ENCODE data around the gene GALNT2.

The GALNT2 gene

GRCh38 chr1:230248889-230249270 lies 181.8 kb downstream of the GALNT2 start:
- TF ChIP-seq, protein P1, sequence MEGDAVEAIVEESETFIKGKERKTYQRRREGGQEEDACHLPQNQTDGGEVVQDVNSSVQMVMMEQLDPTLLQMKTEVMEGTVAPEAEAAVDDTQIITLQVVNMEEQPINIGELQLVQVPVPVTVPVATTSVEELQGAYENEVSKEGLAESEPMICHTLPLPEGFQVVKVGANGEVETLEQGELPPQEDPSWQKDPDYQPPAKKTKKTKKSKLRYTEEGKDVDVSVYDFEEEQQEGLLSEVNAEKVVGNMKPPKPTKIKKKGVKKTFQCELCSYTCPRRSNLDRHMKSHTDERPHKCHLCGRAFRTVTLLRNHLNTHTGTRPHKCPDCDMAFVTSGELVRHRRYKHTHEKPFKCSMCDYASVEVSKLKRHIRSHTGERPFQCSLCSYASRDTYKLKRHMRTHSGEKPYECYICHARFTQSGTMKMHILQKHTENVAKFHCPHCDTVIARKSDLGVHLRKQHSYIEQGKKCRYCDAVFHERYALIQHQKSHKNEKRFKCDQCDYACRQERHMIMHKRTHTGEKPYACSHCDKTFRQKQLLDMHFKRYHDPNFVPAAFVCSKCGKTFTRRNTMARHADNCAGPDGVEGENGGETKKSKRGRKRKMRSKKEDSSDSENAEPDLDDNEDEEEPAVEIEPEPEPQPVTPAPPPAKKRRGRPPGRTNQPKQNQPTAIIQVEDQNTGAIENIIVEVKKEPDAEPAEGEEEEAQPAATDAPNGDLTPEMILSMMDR (IDR thresholded peaks at IDR 0.05; ENCODE audit: control insufficient read depth, extremely low read depth, insufficient read depth), result no peak
- no peak overlapping the region for H3K4me3 ChIP-seq (ENCODE audit: low read depth, low read length)
- no peak for DNase-seq (ENCODE audit: low read depth)

DNA sequence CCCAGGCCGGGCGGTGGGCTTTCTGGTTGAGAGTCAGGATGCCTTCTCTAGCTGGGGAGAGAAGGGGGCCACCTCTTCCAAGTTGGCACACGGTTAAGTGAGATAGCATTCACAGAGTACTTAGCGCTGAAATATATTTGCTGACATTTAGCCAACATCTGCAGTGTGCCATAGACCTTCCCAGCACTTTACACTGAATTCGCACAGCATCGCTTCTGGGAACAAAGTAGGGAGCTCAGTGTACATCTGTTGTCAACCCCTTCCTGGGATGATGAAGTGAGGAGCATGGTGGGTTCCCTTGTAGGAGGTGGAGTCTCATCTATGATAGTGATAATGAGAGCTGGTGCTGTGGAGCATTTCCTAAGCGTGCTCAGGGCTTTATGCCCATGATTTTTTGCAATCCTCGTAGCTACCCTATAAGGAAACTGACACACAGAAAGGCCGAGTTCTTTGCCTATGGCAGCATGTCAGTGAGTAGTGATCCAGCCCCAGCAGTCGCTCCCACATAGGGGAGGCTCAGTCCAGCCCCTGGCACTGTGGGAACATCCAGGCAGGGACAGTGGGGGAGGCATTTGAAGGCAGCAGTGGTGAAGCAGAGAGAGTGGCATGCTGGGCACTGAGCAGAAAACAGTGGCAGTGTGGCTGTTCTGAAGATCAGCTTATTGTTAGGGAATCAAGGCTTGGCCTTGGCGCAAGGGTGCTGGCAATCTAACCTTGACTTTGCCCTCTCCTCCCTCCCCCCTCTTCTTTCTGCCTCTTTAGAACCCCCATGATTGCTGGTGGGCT lies 182.8 kb downstream of the GALNT2 start:
- DNase-seq (ENCODE audit: low read depth), result no peak
- H3K4me3 ChIP-seq (ENCODE audit: low read depth, low read length), result no peak overlapping the region
- TF ChIP-seq, protein P1 (IDR thresholded peaks at IDR 0.05; ENCODE audit: control insufficient read depth, extremely low read depth, insufficient read depth), result no peak

DNA sequence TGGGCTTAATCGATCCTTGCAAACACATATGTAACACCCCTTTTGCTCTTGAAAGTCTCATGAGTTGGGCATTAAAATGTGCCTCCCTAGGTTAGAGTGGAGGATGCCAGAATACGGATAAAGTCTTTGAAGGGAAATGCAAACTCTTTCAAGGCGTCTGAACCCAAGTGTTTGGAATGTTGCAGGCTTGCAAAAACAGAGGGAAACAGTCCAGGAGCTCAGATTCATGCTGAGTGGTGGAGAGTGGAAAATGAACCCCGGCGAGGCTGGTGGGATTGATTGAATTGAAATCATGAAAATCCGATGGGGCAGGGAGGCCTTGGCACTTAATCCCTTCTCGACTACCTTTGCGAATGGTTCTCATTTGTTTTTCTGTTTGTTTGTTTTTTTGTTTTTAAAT lies 183.6 kb downstream of the GALNT2 start:
- no peak overlapping the region for H3K4me3 ChIP-seq (ENCODE audit: low read depth, low read length)
- no peak for DNase-seq (ENCODE audit: low read depth)
- TF ChIP-seq, protein P1 (IDR thresholded peaks at IDR 0.05; ENCODE audit: control insufficient read depth, extremely low read depth, insufficient read depth), result no peak

DNA sequence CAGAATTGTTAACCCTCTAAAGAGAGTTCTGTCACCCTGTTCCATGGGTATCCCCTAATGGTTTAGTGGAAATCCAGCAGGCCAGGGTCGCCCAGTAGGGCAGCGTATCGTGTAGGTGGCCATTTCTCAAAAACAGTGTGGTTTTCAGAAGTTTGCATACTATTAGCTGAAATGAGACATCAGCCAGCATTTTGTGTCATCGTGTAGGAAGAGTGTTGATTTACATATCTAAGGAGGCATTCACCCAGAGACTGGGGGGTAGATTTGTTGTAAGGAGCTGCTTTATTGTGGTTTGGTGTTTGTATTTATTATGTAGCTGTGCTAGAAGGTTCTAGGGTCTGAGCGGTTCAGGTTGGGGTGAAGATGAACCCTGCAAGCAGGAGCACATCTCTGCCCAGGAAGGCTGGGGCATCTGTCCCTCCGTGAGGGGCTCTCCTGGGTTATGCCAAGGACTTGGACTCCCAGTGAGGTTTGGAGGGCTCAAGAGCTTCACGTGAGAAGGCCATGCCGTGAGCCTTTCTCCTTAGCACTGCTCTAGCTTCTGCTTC lies 184.7 kb downstream of the GALNT2 start:
- TF ChIP-seq, protein P1 (IDR thresholded peaks at IDR 0.05; ENCODE audit: control insufficient read depth, extremely low read depth, insufficient read depth), result no peak

GRCh38 chr1:230253150-230253549 lies 186.1 kb downstream of the GALNT2 start:
- TF ChIP-seq, protein P1 (IDR thresholded peaks at IDR 0.05; ENCODE audit: control insufficient read depth, extremely low read depth, insufficient read depth), result no peak
- DNase-seq (ENCODE audit: low read depth), result no peak
- H3K4me3 ChIP-seq (ENCODE audit: low read depth, low read length), result no peak overlapping the region

More for the DNA sequence above, 184.7 kb downstream of the GALNT2 start:
- H3K4me3 ChIP-seq (ENCODE audit: low read depth, low read length), result no peak overlapping the region
- no peak for DNase-seq (ENCODE audit: low read depth)

DNA sequence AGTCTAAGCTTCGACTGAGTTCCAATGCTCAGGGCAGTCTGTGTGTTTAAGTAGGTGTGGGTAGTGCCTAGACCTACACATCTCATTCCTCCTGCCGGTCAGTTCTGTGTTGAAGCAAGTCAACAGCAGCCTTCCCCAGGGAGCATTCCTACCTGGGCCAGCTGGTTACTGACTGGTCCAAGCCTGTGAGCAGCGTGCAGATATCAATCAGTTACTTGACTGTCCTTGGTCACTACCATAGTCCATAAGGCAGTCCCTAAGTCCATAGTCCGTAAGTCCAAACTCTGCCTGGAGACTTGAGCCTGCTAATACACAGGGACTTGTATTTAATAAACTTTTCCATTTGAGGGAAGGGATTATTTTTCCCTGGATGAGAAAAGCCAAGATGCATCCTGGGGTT lies 187.2 kb downstream of the GALNT2 start:
- DNase-seq (ENCODE audit: low read depth), result no peak
- TF ChIP-seq, protein P1 (IDR thresholded peaks at IDR 0.05; ENCODE audit: control insufficient read depth, extremely low read depth, insufficient read depth), result no peak
- no peak overlapping the region for H3K4me3 ChIP-seq (ENCODE audit: low read depth, low read length)
